Measurements from ENCODE around the gene IKZF4. TPM values are rescaled to one million over a fixed set of nuclear protein-coding genes. Genes with fewer than 3 reads are reported as not detected.
"Not testable (repeated sequence)": the region's sequence is repeated elsewhere in the genome, so short reads cannot be mapped to it uniquely, and the experiment has no call there.

IKZF4 gene
- total RNA-seq, 1 experiment from 2014 or later: 13.6 TPM

GRCh38 chr12:56041552-56042429 lies 20.9 kb downstream of the IKZF4 start, which contains the start of gene RPS26 (continued):
- TF ChIP-seq USF1 (CRISPR knock-in tag; IDR thresholded peaks at IDR 0.05) (peak; percentile 61), JUN (CRISPR knock-in tag; IDR thresholded peaks at IDR 0.05) (peak; percentile 51), SMAD3 (CRISPR knock-in tag; IDR thresholded peaks at IDR 0.05; ENCODE audit: borderline replicate concordance) (0 out of 2 replicates have a peak, but pooled peaks have one; percentile 53), MYBL2 (CRISPR knock-in tag; IDR thresholded peaks at IDR 0.05) (no peak), TEAD4 (CRISPR knock-in tag; IDR thresholded peaks at IDR 0.05) (peak; percentile 82; the same call in 1 of the 2 replicates), ELF4 (CRISPR knock-in tag; IDR thresholded peaks at IDR 0.05; ENCODE audit: low read depth) (no peak), ZNF138 (CRISPR knock-in tag; conservative IDR thresholded peaks at IDR 0.05) (no peak), SP1 (CRISPR knock-in tag; conservative IDR thresholded peaks at IDR 0.05) (peak; percentile 19; the same call in 1 of the 2 replicates), GTF2I (CRISPR knock-in tag; conservative IDR thresholded peaks at IDR 0.05) (no peak), TEAD1 (CRISPR knock-in tag; IDR thresholded peaks at IDR 0.05) (peak; percentile 78), NFATC4 (CRISPR knock-in tag; IDR thresholded peaks at IDR 0.05) (no peak)
- TF ChIP-seq, protein P1, sequence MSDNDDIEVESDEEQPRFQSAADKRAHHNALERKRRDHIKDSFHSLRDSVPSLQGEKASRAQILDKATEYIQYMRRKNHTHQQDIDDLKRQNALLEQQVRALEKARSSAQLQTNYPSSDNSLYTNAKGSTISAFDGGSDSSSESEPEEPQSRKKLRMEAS (CRISPR knock-in tag; IDR thresholded peaks at IDR 0.05): peak; percentile 75; the same call in 1 of the 2 replicates
- TF ChIP-seq, protein P2, sequence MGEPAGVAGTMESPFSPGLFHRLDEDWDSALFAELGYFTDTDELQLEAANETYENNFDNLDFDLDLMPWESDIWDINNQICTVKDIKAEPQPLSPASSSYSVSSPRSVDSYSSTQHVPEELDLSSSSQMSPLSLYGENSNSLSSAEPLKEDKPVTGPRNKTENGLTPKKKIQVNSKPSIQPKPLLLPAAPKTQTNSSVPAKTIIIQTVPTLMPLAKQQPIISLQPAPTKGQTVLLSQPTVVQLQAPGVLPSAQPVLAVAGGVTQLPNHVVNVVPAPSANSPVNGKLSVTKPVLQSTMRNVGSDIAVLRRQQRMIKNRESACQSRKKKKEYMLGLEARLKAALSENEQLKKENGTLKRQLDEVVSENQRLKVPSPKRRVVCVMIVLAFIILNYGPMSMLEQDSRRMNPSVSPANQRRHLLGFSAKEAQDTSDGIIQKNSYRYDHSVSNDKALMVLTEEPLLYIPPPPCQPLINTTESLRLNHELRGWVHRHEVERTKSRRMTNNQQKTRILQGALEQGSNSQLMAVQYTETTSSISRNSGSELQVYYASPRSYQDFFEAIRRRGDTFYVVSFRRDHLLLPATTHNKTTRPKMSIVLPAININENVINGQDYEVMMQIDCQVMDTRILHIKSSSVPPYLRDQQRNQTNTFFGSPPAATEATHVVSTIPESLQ (CRISPR knock-in tag; IDR thresholded peaks at IDR 0.05): no peak

- DNase-seq (ENCODE audit: low spot score); CTCF ChIA-PET; ATAC-seq; H3K9me3 Mint-ChIP-seq; H3K27me3 Mint-ChIP-seq (ENCODE audit: low read depth); POLR2A ChIA-PET: not testable (repeated sequence)
- H3K36me3 Mint-ChIP-seq: peaks cover 34% of the 10 kb centered on the region
- H3K27ac Mint-ChIP-seq: peak overlapping the region; percentile 99
- H3K4me1 Mint-ChIP-seq: peaks cover 53% of the 10 kb centered on the region
- H3K4me3 Mint-ChIP-seq: peak overlapping the region; percentile 100
Observed at GRCh38 chr12:56042430-56042813, 21.6 kb downstream of the IKZF4 start.

DNA sequence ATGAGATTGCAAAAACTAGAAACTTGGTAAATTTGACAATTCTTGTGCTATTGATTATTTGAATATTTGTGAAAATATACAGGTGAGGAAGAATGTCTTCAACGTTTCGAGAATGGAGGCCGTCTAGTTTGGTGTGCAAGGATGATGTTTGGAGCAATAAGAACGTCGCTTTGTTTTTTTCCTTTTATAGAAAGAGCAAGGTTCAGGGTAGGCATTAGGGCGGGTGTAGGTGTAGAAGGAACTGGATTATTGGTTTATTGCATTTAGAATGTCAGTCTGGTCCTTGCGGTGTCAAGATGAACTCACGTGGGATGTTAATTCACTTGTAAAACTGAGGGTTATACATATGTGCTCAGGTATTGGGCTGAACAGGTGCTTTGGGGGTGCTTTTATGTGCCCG lies 22.0 kb downstream of the IKZF4 start:
- POLR2A ChIA-PET: no interaction called here
- no peaks in the 10 kb centered on the region for H3K9me3 Mint-ChIP-seq
- H3K36me3 Mint-ChIP-seq: peaks cover 34% of the 10 kb centered on the region
- peaks cover 49% of the 10 kb centered on the region for H3K4me1 Mint-ChIP-seq
- no peak for DNase-seq (ENCODE audit: low spot score)
- CTCF ChIA-PET: interaction anchor here (2.4 kb wide), 1 partner anchor 37 kb away, joined by 8 read pairs; the partner anchor contains the start of gene ERBB3
- H3K4me3 Mint-ChIP-seq: peak overlapping the region; percentile 100
- ATAC-seq: no peak
- H3K27me3 Mint-ChIP-seq (ENCODE audit: low read depth): no peaks in the 10 kb centered on the region
- no peak for TF ChIP-seq ZNF317 (CRISPR knock-in tag; IDR thresholded peaks at IDR 0.05; ENCODE audit: borderline replicate concordance, low read depth)
- no peak for TF ChIP-seq ETV6 (CRISPR knock-in tag; IDR thresholded peaks at IDR 0.05)
- TF ChIP-seq ZNF416 (CRISPR knock-in tag; IDR thresholded peaks at IDR 0.05): no peak
- H3K27ac Mint-ChIP-seq: peak overlapping the region; percentile 99

Data from WTC11 (cell line).